Activated CD4-positive, alpha-beta T cell treated with anti-CD3 and anti-CD28 coated beads, Interleukin-2, amount 50 U/mL, for 16 hours (primary cell): Measurements from ENCODE around the gene MALRD1.
"Not testable (repeated sequence)": the region's sequence is repeated elsewhere in the genome, so short reads cannot be mapped to it uniquely, and the experiment has no call there.

Experiments used
- DNase-seq: peaks from one replicate; pipeline ENCODE4 v3.0.0-alpha.2; 2020

MALRD1 gene

GRCh38 chr10:19730167-19730906, 681.7 kb downstream of the MALRD1 start:
- DNase-seq: no peak

- DNase-seq: no peak
Measured at GRCh38 chr10:19730907-19731217, 682.3 kb downstream of the MALRD1 start.

GRCh38 chr10:19731560-19731959, 683.0 kb downstream of the MALRD1 start:
- no peak for DNase-seq

DNA sequence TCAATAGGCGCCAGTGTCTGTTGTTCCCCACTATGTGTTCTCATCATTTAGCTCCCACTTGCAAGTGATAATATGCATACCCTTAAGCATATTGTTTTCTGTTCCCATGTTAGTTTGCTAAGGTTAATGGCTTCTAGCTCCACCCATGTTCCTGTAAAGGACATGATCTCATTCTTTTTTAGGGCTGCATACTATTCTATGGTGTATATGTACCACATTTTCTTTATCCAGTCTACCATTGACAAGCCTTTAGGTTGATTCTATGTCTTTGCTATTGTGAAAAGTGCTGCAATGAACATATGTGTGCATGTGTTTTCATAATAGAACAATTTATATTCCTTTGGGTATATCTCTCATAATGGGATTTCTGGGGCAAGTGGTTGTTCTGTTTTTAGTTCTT, 689.8 kb downstream of the MALRD1 start:
- DNase-seq: no peak

GRCh38 chr10:19739232-19739631, 690.6 kb downstream of the MALRD1 start:
- DNase-seq: not testable (repeated sequence)

GRCh38 chr10:19742144-19742543, 693.5 kb downstream of the MALRD1 start:
- not testable (repeated sequence) for DNase-seq

DNA sequence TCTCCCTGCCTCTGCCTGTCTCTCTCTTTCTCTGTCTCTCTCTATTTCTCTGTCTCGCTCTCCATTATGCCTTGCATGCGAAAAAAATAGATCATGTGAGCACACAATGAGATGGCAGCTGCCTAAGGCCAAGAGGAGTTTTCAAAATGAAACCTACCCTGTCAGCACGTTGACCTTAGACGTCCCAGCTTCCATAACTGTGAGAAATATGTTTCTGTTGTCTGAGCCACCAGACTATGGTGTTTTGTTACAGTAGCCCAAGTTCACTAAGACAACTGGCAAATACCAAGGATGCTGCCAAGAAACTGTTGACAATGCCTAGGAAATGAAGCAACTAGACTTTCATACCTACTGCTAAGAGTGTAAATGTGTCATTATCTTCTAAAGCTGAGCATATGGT, 697.1 kb downstream of the MALRD1 start:
- no peak for DNase-seq

DNA sequence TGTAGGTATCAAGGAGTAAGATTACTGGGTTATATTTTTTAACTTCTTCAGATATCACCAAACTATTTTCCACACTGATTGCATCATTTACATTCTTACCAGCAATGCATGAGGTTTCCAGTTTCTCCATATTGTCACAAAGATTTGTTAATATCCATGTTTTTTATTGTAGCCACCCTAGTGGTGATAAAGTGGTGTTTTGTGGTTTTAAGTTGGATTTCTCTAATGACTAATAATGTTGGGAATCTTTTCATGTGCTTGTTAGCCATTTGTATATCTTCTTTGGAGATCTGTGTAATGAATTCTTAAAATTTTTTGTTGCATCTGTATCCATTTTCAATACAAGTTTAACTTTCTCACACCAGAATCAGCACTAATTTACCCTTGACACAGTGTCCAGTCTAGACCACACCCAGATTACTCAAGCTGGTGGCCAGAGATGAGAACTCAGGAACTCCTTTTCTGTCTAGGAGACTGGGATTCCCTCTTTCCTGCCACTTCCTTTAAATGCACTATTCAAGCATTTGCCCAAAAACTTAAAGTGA, 700.7 kb downstream of the MALRD1 start:
- DNase-seq: no peak

DNA sequence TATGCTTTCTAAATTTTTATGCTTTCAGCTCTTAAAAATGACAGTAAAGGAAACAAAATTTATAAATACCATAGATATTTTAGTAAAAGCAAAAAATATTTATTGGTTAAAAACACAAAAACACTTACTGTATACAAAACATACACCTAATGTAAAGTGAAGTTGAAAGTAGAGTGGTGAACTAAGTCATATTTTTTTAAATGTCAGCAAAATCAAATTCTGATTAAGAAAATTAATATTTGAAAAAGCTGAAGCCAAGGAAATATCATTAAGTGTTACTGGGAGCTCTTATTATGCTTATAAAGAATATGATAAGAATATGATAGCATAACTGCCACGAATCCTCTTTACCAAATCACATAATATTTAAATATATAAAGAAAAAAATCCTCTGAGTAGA, 702.4 kb downstream of the MALRD1 start:
- DNase-seq: no peak

DNA sequence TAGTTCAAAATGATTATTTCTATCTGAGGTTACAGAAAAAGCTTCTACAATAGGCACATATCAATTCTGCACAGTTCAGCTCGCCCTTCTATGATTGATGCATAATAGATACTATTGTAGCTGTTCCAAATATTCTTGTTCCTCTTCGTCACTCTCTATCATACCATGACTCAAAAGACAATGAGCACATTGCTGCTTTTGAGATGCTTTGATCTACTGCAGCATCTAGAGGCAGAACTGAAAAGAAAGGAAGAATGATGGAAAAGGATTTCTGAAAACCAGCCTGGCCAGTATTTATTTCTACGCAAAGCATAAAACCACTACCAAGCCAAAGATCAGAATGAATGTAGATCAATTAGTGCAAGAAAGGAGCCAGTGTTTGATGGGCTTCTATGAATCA, 708.3 kb downstream of the MALRD1 start:
- DNase-seq: no peak

DNA sequence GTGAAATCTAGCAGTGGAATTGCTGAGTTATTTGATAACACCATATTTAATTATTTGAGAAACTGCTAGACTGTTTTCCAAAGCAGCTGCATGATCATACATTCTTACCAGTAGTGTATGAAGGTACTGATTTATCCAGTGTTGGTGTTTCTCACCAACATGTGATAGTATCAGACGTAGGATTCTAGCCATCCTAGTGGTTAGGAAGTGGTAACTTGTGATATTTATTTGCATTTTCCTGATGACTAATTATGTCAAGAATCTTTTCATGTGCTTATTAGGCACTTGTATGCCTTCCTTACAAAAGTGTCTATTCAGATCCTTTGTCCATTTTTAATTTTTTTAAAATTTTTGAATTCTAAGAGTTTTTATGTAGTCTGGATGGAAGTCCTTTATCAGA, 713.4 kb downstream of the MALRD1 start:
- DNase-seq: no peak

- no peak for DNase-seq
Measured at GRCh38 chr10:19764111-19764510, 715.5 kb downstream of the MALRD1 start.

DNA sequence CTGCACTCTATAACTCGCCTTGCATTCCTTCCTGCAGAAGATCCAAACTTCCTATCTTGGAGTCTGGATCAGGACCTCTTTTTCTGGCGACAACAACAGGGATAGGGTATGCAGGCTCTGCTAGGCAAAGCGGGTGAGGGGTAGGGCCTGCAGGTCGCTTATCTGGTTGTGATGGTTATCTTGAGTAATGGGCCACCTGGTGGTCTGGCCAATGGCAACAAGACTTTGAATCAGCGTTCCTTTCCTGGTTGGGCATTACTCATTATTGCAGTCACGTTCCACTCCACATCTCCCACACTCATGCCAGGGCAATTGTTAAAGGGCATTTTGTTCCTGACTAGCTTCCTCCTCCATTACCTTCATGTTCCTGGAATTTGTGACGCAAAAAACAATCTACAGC, 719.3 kb downstream of the MALRD1 start:
- no peak for DNase-seq

- DNase-seq: not testable (repeated sequence)
Measured at GRCh38 chr10:19769826-19770225, 721.2 kb downstream of the MALRD1 start.

DNA sequence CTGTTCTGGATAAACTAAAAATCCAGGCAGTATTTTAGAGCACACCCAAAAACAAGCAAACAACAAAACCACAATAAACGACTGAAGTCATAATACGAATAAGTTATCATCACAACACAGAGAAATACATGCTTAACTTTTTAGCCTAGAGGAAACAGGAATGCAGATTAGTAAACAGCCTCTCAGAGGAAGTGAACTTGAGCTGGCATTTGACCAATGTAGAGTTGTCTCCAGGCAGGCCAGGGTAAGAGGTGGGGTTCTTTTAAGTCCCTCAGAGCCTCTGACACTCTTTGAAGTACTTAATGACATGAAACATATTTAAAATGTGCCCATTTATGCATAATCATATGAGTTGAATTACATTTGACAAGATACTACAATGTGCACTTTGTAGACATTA, 724.4 kb downstream of the MALRD1 start:
- DNase-seq: no peak

DNA sequence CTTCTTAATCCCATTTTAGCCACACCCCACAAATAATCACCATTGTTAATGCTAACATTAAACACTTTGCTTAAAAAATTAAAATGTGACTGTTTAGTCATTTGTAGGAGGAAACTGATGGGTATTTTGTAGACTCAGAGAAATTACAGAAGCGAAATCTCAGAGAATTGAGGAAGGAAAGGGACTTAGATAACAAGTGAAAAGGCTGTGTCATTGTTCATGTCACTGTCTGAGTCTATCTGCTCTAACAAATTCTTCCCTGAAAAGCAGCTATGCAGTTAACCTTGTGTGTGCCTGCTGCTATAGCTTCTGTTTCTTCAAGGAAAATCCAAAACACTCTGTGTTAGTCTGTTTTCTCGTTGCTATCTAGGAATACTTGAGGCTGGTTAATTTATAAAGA, 726.7 kb downstream of the MALRD1 start:
- no peak for DNase-seq

DNA sequence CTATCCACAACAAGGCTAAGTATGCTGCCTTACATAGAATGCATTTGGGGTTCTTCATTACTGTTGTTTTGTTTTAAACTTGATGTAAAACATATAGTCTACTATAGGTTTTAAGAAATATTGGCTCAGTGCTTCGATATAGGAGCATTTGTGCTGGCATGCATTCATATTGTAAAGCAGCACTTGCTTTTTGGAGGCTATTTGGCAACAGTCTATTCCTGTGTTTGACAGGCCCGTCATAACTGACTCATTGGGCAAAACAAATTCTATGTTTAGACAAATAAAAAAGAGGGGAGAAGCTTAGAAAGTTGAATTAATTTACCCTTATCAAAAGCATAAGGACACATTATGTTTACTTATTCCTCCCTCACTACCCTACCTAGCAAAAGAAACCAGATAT, 729.2 kb downstream of the MALRD1 start:
- no peak for DNase-seq

- DNase-seq: no peak
Measured at GRCh38 chr10:19778996-19779395, 730.4 kb downstream of the MALRD1 start.

- DNase-seq: no peak
Measured at GRCh38 chr10:19782430-19783089, 734.0 kb downstream of the MALRD1 start.

DNA sequence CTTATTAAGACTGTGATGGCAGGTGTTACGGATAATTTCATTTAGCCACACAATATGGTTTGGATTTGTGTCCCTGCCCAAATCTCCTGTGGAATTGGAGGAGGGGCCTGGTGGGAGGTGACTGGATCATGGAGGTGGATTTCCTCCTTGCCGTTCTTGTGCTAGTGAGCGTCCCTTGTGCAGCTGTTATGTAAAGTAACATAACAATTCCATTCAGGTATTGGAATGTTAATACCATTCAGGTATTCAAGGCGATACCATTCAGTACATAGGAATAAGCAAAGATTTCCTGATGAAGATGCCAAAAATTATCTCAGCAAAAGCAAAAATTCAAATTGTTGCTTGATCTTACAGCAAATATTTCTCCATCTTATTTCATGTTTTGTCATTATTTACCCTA, 735.1 kb downstream of the MALRD1 start:
- no peak for DNase-seq
